HG03342 (cell line): ENCODE data around the gene SLC16A3.
A peak's percentile ranks its signal among the peaks of the same experiment; 100 is the strongest.
"Not testable (repeated sequence)": the region's sequence is repeated elsewhere in the genome, so short reads cannot be mapped to it uniquely, and the experiment has no call there.

Experiments
- ATAC-seq: cut with Tn5 transposase; IDR thresholded peaks from one replicate; pipeline ENCODE4 v1.9.1; 2021; ENCODE audit warnings: mild to moderate bottlenecking, moderate library complexity; ENCODE audit not compliant: unreplicated experiment

The SLC16A3 gene

GRCh38 chr17:82228842-82229697 is at the start of gene SLC16A3:
SLC16A3 (plus strand) TSS chr17:82229042; CDS start chr17:82236009, 6,967 bp downstream.
- ATAC-seq = peak; percentile 39

- ATAC-seq = no peak
Measured at GRCh38 chr17:82179412-82179811, 49.4 kb upstream of the SLC16A3 start.

- no peak for ATAC-seq
Measured at GRCh38 chr17:82179946-82180475, 48.8 kb upstream of the SLC16A3 start.

- ATAC-seq = no peak
Measured at GRCh38 chr17:82180776-82181528, 47.9 kb upstream of the SLC16A3 start.

- no peak for ATAC-seq
Measured at GRCh38 chr17:82184761-82185160, 44.1 kb upstream of the SLC16A3 start.

GRCh38 chr17:82186221-82186620 is 42.6 kb upstream of the SLC16A3 start:
- no peak for ATAC-seq

- no peak for ATAC-seq
Measured at GRCh38 chr17:82187500-82187899, 41.3 kb upstream of the SLC16A3 start.

- ATAC-seq = no peak
Measured at GRCh38 chr17:82188001-82188961, 40.6 kb upstream of the SLC16A3 start.

GRCh38 chr17:82193050-82193449 is 35.8 kb upstream of the SLC16A3 start:
- not testable (repeated sequence) for ATAC-seq

- no peak for ATAC-seq
Measured at GRCh38 chr17:82193520-82194220, 35.2 kb upstream of the SLC16A3 start.

GRCh38 chr17:82194765-82195164 is 34.1 kb upstream of the SLC16A3 start:
- no peak for ATAC-seq

- no peak for ATAC-seq
Measured at GRCh38 chr17:82195675-82196672, 32.9 kb upstream of the SLC16A3 start.

- no peak for ATAC-seq
Measured at GRCh38 chr17:82198092-82198491, 30.8 kb upstream of the SLC16A3 start.

- ATAC-seq = no peak
Measured at GRCh38 chr17:82199496-82199895, 29.3 kb upstream of the SLC16A3 start.

GRCh38 chr17:82200135-82200534 is 28.7 kb upstream of the SLC16A3 start:
- no peak for ATAC-seq

GRCh38 chr17:82200743-82201497 is 27.9 kb upstream of the SLC16A3 start:
- no peak for ATAC-seq

GRCh38 chr17:82201498-82201910 is 27.3 kb upstream of the SLC16A3 start:
- ATAC-seq = no peak

- no peak for ATAC-seq
Measured at GRCh38 chr17:82202981-82203380, 25.9 kb upstream of the SLC16A3 start.
